HL-60 (cell line): Measurements from ENCODE around the gene GPAT3.

Experiments
- DNase-seq, 2 experiments: peaks; one replicate each; pipeline ENCODE4 v3.0.0-alpha.2; 2010 to 2020; ENCODE audit warnings: low read depth in 1 of 2, low spot score in 1 of 2
- H3K27ac ChIP-seq: fragments of 250-450 bp; sonication (Bioruptor Pico); replicated peaks from 2 replicates; pipeline ENCODE4 v1.5.1; 2020; ENCODE audit warnings: mild to moderate bottlenecking, moderate library complexity
- H3K27me3 ChIP-seq: fragments of 250-450 bp; sonication (Bioruptor Pico); 2 replicates; pipeline ENCODE4 v1.5.1; 2021; ENCODE audit warnings: mild to moderate bottlenecking, moderate library complexity; ENCODE audit not compliant: insufficient read depth, poor library complexity, severe bottlenecking
- H3K4me3 ChIP-seq: replicated peaks from 2 replicates; pipeline ENCODE4 v1.5.1; 2011; ENCODE audit warnings: mild to moderate bottlenecking, control low read depth, low read length; ENCODE audit not compliant: insufficient read depth
- GABPA ChIP-seq: IDR thresholded peaks from 2 replicates; pipeline ENCODE4 v1.6.1; 2012; ENCODE audit warnings: low read depth
- POLR2AphosphoS5 ChIP-seq: IDR thresholded peaks from 2 replicates; pipeline ENCODE4 v1.6.1; 2012; ENCODE audit warnings: low read depth
- SPI1 ChIP-seq: IDR thresholded peaks from 2 replicates; pipeline ENCODE4 v1.6.1; 2012; ENCODE audit warnings: low read depth, mild to moderate bottlenecking, borderline replicate concordance
- TF ChIP-seq, protein P1 (sequence below): IDR thresholded peaks from one replicate; pipeline ENCODE4 v1.5.1; 2011; ENCODE audit warnings: low read length, control low read depth, inconsistent platforms; ENCODE audit not compliant: insufficient read depth
- TF ChIP-seq, protein P2 (sequence below): IDR thresholded peaks from 2 replicates; pipeline ENCODE4 v1.6.1; 2012; ENCODE audit warnings: low read depth; ENCODE audit not compliant: insufficient replicate concordance

Gene GPAT3

DNA sequence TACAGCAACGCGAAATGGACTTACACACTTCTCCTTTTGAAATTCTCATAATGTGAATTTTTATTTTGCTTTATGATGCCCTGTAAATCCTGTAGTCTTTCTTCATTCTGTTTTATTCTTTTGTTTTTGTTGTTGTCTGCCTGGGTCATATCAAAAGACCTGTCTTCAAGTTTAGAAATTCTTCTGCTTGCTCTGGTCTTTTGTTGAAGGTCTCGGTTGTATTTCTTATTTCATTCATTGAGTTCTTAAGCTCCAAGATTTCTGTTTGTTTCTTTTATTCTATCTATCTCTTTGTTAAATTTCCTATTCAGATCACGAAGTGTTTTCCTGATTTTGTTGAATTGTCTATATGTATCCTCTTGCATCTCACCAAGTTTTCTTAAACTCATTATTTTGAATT, 78.1 kb downstream of the GPAT3 start:
- Histone ChIP-seq H3K27ac (no peak overlapping the region), H3K27me3 (no peaks in the 10 kb centered on the region), H3K4me3 (no peak overlapping the region)
- TF ChIP-seq, protein P1, sequence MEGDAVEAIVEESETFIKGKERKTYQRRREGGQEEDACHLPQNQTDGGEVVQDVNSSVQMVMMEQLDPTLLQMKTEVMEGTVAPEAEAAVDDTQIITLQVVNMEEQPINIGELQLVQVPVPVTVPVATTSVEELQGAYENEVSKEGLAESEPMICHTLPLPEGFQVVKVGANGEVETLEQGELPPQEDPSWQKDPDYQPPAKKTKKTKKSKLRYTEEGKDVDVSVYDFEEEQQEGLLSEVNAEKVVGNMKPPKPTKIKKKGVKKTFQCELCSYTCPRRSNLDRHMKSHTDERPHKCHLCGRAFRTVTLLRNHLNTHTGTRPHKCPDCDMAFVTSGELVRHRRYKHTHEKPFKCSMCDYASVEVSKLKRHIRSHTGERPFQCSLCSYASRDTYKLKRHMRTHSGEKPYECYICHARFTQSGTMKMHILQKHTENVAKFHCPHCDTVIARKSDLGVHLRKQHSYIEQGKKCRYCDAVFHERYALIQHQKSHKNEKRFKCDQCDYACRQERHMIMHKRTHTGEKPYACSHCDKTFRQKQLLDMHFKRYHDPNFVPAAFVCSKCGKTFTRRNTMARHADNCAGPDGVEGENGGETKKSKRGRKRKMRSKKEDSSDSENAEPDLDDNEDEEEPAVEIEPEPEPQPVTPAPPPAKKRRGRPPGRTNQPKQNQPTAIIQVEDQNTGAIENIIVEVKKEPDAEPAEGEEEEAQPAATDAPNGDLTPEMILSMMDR = no peak
- TF ChIP-seq, protein P2, sequence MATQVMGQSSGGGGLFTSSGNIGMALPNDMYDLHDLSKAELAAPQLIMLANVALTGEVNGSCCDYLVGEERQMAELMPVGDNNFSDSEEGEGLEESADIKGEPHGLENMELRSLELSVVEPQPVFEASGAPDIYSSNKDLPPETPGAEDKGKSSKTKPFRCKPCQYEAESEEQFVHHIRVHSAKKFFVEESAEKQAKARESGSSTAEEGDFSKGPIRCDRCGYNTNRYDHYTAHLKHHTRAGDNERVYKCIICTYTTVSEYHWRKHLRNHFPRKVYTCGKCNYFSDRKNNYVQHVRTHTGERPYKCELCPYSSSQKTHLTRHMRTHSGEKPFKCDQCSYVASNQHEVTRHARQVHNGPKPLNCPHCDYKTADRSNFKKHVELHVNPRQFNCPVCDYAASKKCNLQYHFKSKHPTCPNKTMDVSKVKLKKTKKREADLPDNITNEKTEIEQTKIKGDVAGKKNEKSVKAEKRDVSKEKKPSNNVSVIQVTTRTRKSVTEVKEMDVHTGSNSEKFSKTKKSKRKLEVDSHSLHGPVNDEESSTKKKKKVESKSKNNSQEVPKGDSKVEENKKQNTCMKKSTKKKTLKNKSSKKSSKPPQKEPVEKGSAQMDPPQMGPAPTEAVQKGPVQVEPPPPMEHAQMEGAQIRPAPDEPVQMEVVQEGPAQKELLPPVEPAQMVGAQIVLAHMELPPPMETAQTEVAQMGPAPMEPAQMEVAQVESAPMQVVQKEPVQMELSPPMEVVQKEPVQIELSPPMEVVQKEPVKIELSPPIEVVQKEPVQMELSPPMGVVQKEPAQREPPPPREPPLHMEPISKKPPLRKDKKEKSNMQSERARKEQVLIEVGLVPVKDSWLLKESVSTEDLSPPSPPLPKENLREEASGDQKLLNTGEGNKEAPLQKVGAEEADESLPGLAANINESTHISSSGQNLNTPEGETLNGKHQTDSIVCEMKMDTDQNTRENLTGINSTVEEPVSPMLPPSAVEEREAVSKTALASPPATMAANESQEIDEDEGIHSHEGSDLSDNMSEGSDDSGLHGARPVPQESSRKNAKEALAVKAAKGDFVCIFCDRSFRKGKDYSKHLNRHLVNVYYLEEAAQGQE = no peak
- no peak for TF ChIP-seq GABPA
- no peak for DNase-seq

DNA sequence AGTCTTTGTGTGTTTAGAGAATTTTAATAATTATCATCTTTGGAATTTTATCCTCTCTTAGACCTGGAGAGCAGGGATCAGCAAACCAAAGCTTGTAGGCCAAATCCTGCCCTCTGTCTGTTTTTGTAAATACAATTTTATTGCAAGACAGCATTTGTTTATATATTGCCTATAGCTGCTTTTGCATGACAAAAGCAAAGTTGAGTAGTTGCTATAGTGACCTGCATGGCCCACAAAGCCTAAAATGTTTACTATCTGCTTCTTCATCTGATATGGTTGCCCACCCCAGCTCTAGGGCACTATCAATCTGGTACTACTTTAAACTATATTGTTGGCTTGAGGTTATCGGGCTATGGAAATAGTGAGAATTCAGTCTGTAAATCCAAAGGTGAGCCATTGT, 80.3 kb downstream of the GPAT3 start:
- Histone ChIP-seq H3K4me3 (no peak overlapping the region), H3K27me3 (no peaks in the 10 kb centered on the region), H3K27ac (no peak overlapping the region)
- TF ChIP-seq, protein P1 = no peak
- TF ChIP-seq GABPA (no peak), POLR2AphosphoS5 (no peak), SPI1 (no peak)
- TF ChIP-seq, protein P2 = no peak
- DNase-seq = no peak

DNA sequence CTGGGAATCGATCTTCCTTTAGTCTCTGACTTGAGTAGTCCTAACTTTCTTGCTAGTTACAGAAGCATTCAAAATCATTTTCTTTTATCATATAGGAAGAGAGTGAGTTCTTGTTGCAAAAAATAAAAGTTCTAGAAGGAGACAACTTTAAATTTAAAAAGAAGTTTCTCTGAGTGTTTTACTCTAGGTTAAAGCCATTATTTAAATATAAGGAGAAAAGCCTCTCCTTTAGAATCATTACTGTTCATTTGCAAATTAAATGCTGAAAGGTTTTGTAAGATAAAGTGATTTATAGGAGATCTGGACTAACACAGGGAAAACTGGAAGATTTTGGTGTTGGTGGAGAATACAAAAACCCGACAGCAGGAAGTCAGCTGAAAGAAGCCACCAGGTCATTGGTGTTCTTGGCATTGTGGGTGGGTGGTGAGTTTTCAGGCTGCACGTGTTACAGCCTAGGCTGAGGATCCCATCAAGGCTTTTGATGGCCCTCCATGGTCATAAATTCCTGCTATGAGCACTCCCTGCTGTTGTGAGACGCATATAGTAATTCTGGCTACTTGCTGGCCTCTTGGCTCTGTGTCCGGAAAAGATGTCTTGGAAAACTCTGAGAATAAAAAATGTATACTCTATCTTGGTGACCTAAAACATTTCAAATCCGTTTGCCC, 81.6 kb downstream of the GPAT3 start:
- no peaks in the 10 kb centered on the region for H3K27me3 ChIP-seq

More for the DNA sequence above, 81.6 kb downstream of the GPAT3 start:
- Histone ChIP-seq H3K4me3 (no peak overlapping the region), H3K27ac (no peak overlapping the region)
- no peak for DNase-seq
- no peak for TF ChIP-seq GABPA
- no peak for TF ChIP-seq SPI1
- TF ChIP-seq, protein P1 = no peak
- TF ChIP-seq, protein P2 = no peak
- no peak for TF ChIP-seq POLR2AphosphoS5
